NB4 (cell line): ENCODE results near the gene TCF4.

ENCODE experiments used
- CTCF ChIP-seq: IDR thresholded peaks from one replicate; pipeline ENCODE4 v1.5.1; 2012; ENCODE audit warnings: low read depth, low read length
- MAX ChIP-seq: IDR thresholded peaks from 2 replicates; pipeline ENCODE4 v1.6.1; 2011; ENCODE audit warnings: low read depth, low read length
- MYC ChIP-seq: IDR thresholded peaks from 2 replicates; pipeline ENCODE4 v1.6.1; 2011; ENCODE audit warnings: low read depth, low read length
- POLR2A ChIP-seq: IDR thresholded peaks from 2 replicates; pipeline ENCODE4 v1.6.1; 2011; ENCODE audit warnings: mild to moderate bottlenecking; ENCODE audit not compliant: insufficient read length; ENCODE audit errors: extremely low read depth

- TF ChIP-seq CTCF (no peak), POLR2A (no peak), MAX (no peak), MYC (no peak)
These were observed 4.1 kb upstream of the TCF4 start for GRCh38 chr18:55592106-55592505.
